ENCODE data around the gene FER. TPM values are rescaled to one million over a fixed set of nuclear protein-coding genes. Genes with fewer than 3 reads are reported as not detected.
"Not testable (repeated sequence)": the region's sequence is repeated elsewhere in the genome, so short reads cannot be mapped to it uniquely, and the experiment has no call there.

The FER gene
- total RNA-seq, 1 donor from 2014 or later: 30.7 TPM

DNA sequence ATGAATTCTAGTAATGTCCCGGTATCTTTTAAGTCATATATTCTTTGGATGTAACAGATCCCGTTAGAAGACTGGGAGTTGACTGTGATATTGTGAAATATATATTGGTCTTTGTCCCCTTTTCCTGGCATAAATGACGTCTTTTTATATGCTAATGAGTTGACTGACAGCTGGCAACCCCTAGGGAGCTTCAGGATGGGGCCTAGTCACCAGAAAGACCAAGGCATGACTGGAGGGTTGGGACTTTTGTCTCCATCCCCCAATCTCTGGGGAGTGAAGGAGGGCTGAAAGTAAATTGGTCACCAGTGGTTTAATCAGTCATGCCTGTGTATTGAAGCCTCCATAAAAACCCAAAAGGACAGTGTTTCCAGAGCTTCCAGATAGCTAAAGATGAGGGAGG, 420.5 kb downstream of the FER start:
- Mint-ChIP-seq H3K9me3 (ENCODE audit: unreplicated experiment) (no peaks in the 10 kb centered on the region), H3K27me3 (ENCODE audit: unreplicated experiment) (no peaks in the 10 kb centered on the region), H3K4me1 (ENCODE audit: unreplicated experiment) (no peaks in the 10 kb centered on the region), H3K27ac (ENCODE audit: unreplicated experiment) (no peak overlapping the region), H3K36me3 (ENCODE audit: low read depth, unreplicated experiment) (no peaks in the 10 kb centered on the region), H3K4me3 (ENCODE audit: unreplicated experiment) (no peak overlapping the region)
- TF ChIP-seq, protein P1, sequence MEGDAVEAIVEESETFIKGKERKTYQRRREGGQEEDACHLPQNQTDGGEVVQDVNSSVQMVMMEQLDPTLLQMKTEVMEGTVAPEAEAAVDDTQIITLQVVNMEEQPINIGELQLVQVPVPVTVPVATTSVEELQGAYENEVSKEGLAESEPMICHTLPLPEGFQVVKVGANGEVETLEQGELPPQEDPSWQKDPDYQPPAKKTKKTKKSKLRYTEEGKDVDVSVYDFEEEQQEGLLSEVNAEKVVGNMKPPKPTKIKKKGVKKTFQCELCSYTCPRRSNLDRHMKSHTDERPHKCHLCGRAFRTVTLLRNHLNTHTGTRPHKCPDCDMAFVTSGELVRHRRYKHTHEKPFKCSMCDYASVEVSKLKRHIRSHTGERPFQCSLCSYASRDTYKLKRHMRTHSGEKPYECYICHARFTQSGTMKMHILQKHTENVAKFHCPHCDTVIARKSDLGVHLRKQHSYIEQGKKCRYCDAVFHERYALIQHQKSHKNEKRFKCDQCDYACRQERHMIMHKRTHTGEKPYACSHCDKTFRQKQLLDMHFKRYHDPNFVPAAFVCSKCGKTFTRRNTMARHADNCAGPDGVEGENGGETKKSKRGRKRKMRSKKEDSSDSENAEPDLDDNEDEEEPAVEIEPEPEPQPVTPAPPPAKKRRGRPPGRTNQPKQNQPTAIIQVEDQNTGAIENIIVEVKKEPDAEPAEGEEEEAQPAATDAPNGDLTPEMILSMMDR (IDR thresholded peaks at IDR 0.05; ENCODE audit: unreplicated experiment): no peak
- DNase-seq (ENCODE audit: low spot score): no peak

DNA sequence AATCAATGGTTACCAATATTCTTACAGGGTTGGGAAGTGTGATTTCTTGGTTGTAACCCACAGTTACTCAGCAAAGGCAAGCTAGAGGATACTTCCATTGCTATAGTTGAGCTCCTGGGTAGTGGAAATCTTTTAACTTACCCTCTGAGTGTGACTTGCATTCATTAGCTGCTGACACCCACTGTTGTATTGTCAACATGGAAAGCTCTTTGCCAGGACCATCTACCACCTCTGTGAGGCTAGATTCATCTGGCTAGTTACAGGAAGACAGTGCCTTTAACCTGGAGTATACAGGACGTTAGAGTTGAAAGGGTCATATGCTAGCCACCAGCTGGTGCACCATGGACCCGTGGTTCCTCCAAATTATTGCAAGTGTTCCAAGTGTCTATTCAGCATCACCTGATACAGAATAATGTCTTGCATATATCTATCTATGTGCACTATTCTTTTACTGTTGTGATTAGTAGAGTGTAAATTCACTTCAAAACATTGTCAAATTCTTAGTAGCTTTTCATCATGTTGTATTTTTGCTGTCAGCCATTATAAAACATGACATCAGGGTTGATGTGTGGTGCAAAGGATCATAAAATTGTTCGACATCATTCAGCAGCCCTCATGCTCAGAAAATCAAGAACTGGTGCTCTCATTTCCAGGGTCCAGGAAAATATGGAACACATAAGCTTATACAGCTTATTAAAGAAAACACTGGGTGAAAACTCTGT, 423.1 kb downstream of the FER start:
- Mint-ChIP-seq H3K27me3 (ENCODE audit: unreplicated experiment) (no peaks in the 10 kb centered on the region), H3K36me3 (ENCODE audit: low read depth, unreplicated experiment) (no peaks in the 10 kb centered on the region), H3K4me3 (ENCODE audit: unreplicated experiment) (no peak overlapping the region), H3K27ac (ENCODE audit: unreplicated experiment) (no peak overlapping the region), H3K4me1 (ENCODE audit: unreplicated experiment) (no peaks in the 10 kb centered on the region), H3K9me3 (ENCODE audit: unreplicated experiment) (no peaks in the 10 kb centered on the region)
- DNase-seq (ENCODE audit: low spot score): no peak
- TF ChIP-seq, protein P1 (IDR thresholded peaks at IDR 0.05; ENCODE audit: unreplicated experiment): no peak

DNA sequence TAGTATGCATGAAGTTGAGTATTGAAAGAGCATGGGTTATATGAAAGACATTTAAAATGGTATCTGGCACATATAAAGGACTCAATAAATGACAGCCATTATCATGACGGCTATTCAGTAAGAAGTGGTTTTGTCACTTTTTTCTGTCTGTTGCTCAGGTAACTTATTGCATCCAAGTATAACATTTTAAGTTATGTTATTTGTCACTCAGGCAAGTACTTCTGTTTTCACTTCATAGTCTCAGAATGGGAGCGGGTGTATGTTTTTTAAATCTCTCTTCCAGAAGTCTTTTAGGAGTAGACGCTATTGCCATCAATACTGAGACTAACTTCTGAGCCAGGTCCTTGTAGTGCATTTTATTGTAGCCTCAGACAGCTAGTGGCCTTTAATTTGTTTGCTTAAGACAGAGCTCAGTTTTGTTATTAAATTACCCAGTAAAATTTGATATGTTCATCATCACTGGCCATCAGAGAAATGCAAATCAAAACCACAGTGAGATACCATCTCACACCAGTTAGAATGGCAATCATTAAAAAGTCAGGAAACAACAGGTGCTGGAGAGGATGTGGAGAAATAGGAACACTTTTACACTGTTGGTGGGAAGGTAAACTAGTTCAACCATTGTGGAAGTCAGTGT, 423.9 kb downstream of the FER start:
- DNase-seq (ENCODE audit: low spot score); H3K36me3 Mint-ChIP-seq (ENCODE audit: low read depth, unreplicated experiment); H3K4me3 Mint-ChIP-seq (ENCODE audit: unreplicated experiment): not testable (repeated sequence)

GRCh38 chr5:109173036-109173794, 425.5 kb downstream of the FER start:
- no peak overlapping the region for H3K4me3 Mint-ChIP-seq (ENCODE audit: unreplicated experiment)
- H3K27ac Mint-ChIP-seq (ENCODE audit: unreplicated experiment): no peak overlapping the region
- TF ChIP-seq, protein P1 (IDR thresholded peaks at IDR 0.05; ENCODE audit: unreplicated experiment): no peak
- no peaks in the 10 kb centered on the region for H3K36me3 Mint-ChIP-seq (ENCODE audit: low read depth, unreplicated experiment)
- no peaks in the 10 kb centered on the region for H3K4me1 Mint-ChIP-seq (ENCODE audit: unreplicated experiment)
- no peaks in the 10 kb centered on the region for H3K9me3 Mint-ChIP-seq (ENCODE audit: unreplicated experiment)
- no peaks in the 10 kb centered on the region for H3K27me3 Mint-ChIP-seq (ENCODE audit: unreplicated experiment)
- DNase-seq (ENCODE audit: low spot score): no peak

More for the DNA sequence above, 423.9 kb downstream of the FER start:
- not testable (repeated sequence) for H3K27me3 Mint-ChIP-seq (ENCODE audit: unreplicated experiment); H3K4me1 Mint-ChIP-seq (ENCODE audit: unreplicated experiment); H3K27ac Mint-ChIP-seq (ENCODE audit: unreplicated experiment); H3K9me3 Mint-ChIP-seq (ENCODE audit: unreplicated experiment)

DNA sequence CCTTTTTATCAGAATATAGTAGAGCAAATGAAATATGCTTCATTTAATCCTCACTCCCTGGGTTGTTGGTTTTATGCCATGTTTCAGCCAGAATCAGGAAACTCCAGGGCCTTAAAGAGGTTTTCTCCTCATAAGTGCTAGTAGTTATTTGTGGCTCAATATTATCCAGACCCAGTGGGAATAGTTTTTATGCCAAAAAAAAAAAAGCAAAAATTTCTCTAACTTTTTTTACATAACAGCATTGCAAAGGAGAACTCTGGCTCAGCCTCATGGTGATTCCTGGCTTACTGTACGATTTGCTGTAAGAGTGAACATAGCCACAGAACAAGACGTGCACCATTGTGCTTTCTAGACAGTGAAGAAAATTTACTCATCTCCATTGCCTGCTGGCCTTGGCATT, 429.5 kb downstream of the FER start:
- TF ChIP-seq, protein P1 (IDR thresholded peaks at IDR 0.05; ENCODE audit: unreplicated experiment): no peak
- H3K27me3 Mint-ChIP-seq (ENCODE audit: unreplicated experiment): no peaks in the 10 kb centered on the region
- no peaks in the 10 kb centered on the region for H3K9me3 Mint-ChIP-seq (ENCODE audit: unreplicated experiment)
- H3K4me3 Mint-ChIP-seq (ENCODE audit: unreplicated experiment): no peak overlapping the region
- no peak overlapping the region for H3K27ac Mint-ChIP-seq (ENCODE audit: unreplicated experiment)
- no peaks in the 10 kb centered on the region for H3K4me1 Mint-ChIP-seq (ENCODE audit: unreplicated experiment)
- DNase-seq (ENCODE audit: low spot score): no peak
- no peaks in the 10 kb centered on the region for H3K36me3 Mint-ChIP-seq (ENCODE audit: low read depth, unreplicated experiment)
